Upper lobe of left lung (tissue), 4 donors: ENCODE measurements around the gene STN1.

Experiments
- CTCF ChIP-seq, 6 experiments: fragments of 450-650 bp in 4 of 6; fragments of 200-600 bp in 2 of 6; sonication (generic) in 2 of 6; IDR thresholded peaks; one replicate each; pipeline ENCODE4 v1.5.1; 2016 to 2019; ENCODE audit warnings: antibody characterized with exemption in 6 of 6
- EP300 ChIP-seq, 4 donors: sonication (generic); formaldehyde crosslinking; IDR thresholded peaks; one replicate each; pipeline ENCODE4 v1.5.1; 2017; ENCODE audit warnings: antibody characterized with exemption in 4 of 4, control low read depth in 2 of 4
- POLR2A ChIP-seq, 4 donors: fragments of 450-650 bp; IDR thresholded peaks; one replicate each; pipeline ENCODE4 v1.5.1; 2016 to 2017; ENCODE audit warnings: antibody characterized with exemption in 4 of 4, mild to moderate bottlenecking in 2 of 4

- no peak for TF ChIP-seq CTCF (IDR thresholded peaks at IDR 0.05)
- TF ChIP-seq POLR2A (IDR thresholded peaks at IDR 0.05) = no peak
- no peak for TF ChIP-seq EP300 (IDR thresholded peaks at IDR 0.05)
Measured at GRCh38 chr10:103942866-103943265, 24.9 kb upstream of the STN1 start.
